Endothelial cell of umbilical vein (primary cell): ENCODE results near the gene RBKS. TPM values are rescaled to one million over a fixed set of nuclear protein-coding genes. Genes with fewer than 3 reads are reported as not detected.
A peak's percentile ranks its signal among the peaks of the same experiment; 100 is the strongest.

Experiments used
- BruUV-seq: library from RNA; stranded (reverse); fragments of 400-500 nt; replicated peaks from 2 replicates; lab custom pipeline; 2021; lab: Mats Ljungman, UMichigan
- CTCF ChIA-PET: fragments of 300-600, 350-600 bp; sonication (Branson Sonifier 250); formaldehyde crosslinking; loops from one replicate; lab custom pipeline; 2021; ENCODE audit warnings: antibody characterized with exemption, inconsistent platforms; lab: Charles Lee
- POLR2A ChIA-PET: fragments of 300-600, 350-600 bp; sonication (Branson Sonifier 250); formaldehyde crosslinking; loops from one replicate; lab custom pipeline; 2021; ENCODE audit warnings: antibody characterized with exemption, inconsistent platforms; lab: Charles Lee
- DNase-seq: peaks from one replicate; pipeline ENCODE4 v3.0.0-alpha.2; 2011; ENCODE audit warnings: low read depth, low spot score
- FAIRE-seq: peaks from 2 replicates; lab custom pipeline; 2011; peaks lifted over from hg19 to GRCh38; lab: Jason Lieb, UNC
- H2AFZ ChIP-seq: 2 replicates; pipeline ENCODE4 v1.6.0; 2012; ENCODE audit warnings: low read depth, low read length, control low read depth, inconsistent platforms
- H3K27ac ChIP-seq: 2 replicates; pipeline ENCODE4 v1.5.1; 2011; ENCODE audit warnings: low read depth, mild to moderate bottlenecking, control low read depth, low read length, moderate library complexity; ENCODE audit not compliant: insufficient read depth
- H3K27me3 ChIP-seq, 2 experiments: 2 replicates each; pipeline versions ENCODE4 v1.6.0 to v1.6.1; 2011; ENCODE audit warnings: low read length in 2 of 2, mixed read lengths in 1 of 2; ENCODE audit not compliant: control insufficient read depth in 2 of 2, insufficient read depth in 2 of 2
- H3K36me3 ChIP-seq, 2 experiments: 2 replicates in 1 of 2; 3 replicates in 1 of 2; pipeline ENCODE4 v1.5.1; 2011; ENCODE audit warnings: low read length in 2 of 2, mild to moderate bottlenecking in 1 of 2, moderate library complexity in 1 of 2; ENCODE audit not compliant: control insufficient read depth in 2 of 2, insufficient read depth in 2 of 2; ENCODE audit errors: extremely low read depth in 1 of 2
- H3K4me1 ChIP-seq: 3 replicates; pipeline ENCODE4 v1.5.1; 2011; ENCODE audit warnings: mild to moderate bottlenecking, low read length; ENCODE audit not compliant: control insufficient read depth, insufficient read depth; ENCODE audit errors: extremely low read depth
- H3K4me2 ChIP-seq: 2 replicates; pipeline ENCODE4 v1.6.1; 2011; ENCODE audit warnings: low read length, control low read depth, mixed read lengths; ENCODE audit not compliant: insufficient read depth
- H3K4me3 ChIP-seq, 3 experiments: fragments of 200-600 bp in 1 of 3; sonication (generic), shearing (Covaris generic) in 1 of 3; replicated peaks in 1 of 3; 2 replicates each; pipeline ENCODE4 v1.5.1; 2011 to 2016; ENCODE audit warnings: control low read depth in 3 of 3, low read length in 3 of 3, mild to moderate bottlenecking in 2 of 3, inconsistent platforms in 1 of 3, low read depth in 1 of 3, moderate library complexity in 1 of 3; ENCODE audit not compliant: insufficient read depth in 1 of 3
- H3K79me2 ChIP-seq: 2 replicates; pipeline ENCODE4 v1.6.0; 2012; ENCODE audit warnings: low read length, inconsistent platforms; ENCODE audit not compliant: control insufficient read depth, insufficient read depth
- H3K9ac ChIP-seq: replicated peaks from 2 replicates; pipeline ENCODE3; 2011; ENCODE audit warnings: low read length, control low read depth; ENCODE audit not compliant: insufficient read depth; ENCODE audit errors: extremely low read depth
- H3K9me1 ChIP-seq: replicated peaks from 3 replicates; pipeline ENCODE4 v1.6.0; 2011; ENCODE audit warnings: mild to moderate bottlenecking, low read length; ENCODE audit not compliant: control insufficient read depth, insufficient read depth; ENCODE audit errors: extremely low read depth
- H3K9me3 ChIP-seq: replicated peaks from 2 replicates; pipeline ENCODE4 v1.5.1; 2012; ENCODE audit warnings: low read length, inconsistent platforms; ENCODE audit not compliant: control insufficient read depth, insufficient read depth
- H4K20me1 ChIP-seq: replicated peaks from 2 replicates; pipeline ENCODE3; 2011; ENCODE audit warnings: mild to moderate bottlenecking, low read length; ENCODE audit not compliant: control insufficient read depth, insufficient read depth; ENCODE audit errors: extremely low read depth
- FOS ChIP-seq: IDR thresholded peaks from 2 replicates; pipeline ENCODE4 v1.6.1; 2011; ENCODE audit warnings: mild to moderate bottlenecking, low read length, moderate library complexity, borderline replicate concordance; ENCODE audit not compliant: insufficient read depth
- JUN ChIP-seq: IDR thresholded peaks from 2 replicates; pipeline ENCODE4 v1.6.1; 2011; ENCODE audit warnings: borderline replicate concordance, low read depth; ENCODE audit not compliant: insufficient read length, insufficient read depth
- MAX ChIP-seq: IDR thresholded peaks from 2 replicates; pipeline ENCODE4 v1.6.1; 2011; ENCODE audit not compliant: insufficient read depth, insufficient read length
- MYC ChIP-seq: IDR thresholded peaks from one replicate; pipeline ENCODE4 v1.6.1; 2011; ENCODE audit warnings: mild to moderate bottlenecking, low read depth, low read length
- POLR2A ChIP-seq: IDR thresholded peaks from 2 replicates; pipeline ENCODE4 v1.6.1; 2012; ENCODE audit warnings: low read depth, mild to moderate bottlenecking, control low read depth, low read length
- POLR2AphosphoS5 ChIP-seq: IDR thresholded peaks from 2 replicates; pipeline ENCODE4 v1.6.1; 2012; ENCODE audit warnings: low read depth, mild to moderate bottlenecking, control low read depth, low read length, moderate library complexity; ENCODE audit not compliant: insufficient read depth
- dilution Hi-C: fragments of 300-500 bp; cut with MboI; formaldehyde crosslinking; loops from one replicate; pipeline ENCODE4 v1.15.0; 2019; ENCODE audit warnings: low sequenced_read_pairs; ENCODE audit not compliant: extremely low pct_ligation_motif_present
- intact Hi-C: fragments of 100-400 bp; cut with micrococcal nuclease; formaldehyde crosslinking; loops from one replicate; pipeline ENCODE4 v1.10.0; 2022
- polyA plus RNA-seq, 4 experiments: library from polyadenylated mRNA; depleted of rRNA in 3 of 4; stranded (reverse) in 3 of 4; unstranded in 1 of 4; fragments of >200 nt; gene quantifications; 2 replicates each; pipeline versions ENCODE4 v1.2.1 to v1.2.3, GENCODE V29; 2011 to 2012; ENCODE audit warnings: missing spikeins in 1 of 4
- total RNA-seq: library from RNA; stranded (reverse); gene quantifications from 2 replicates; pipeline ENCODE4 v1.2.3, GENCODE V29; 2021

The RBKS gene
- total and polyA plus RNA-seq, 2 donors (not counting 3 experiments of a cell fraction or from before 2014, with no cell fraction given), result 0.64 to 1.8 TPM

- intact Hi-C loops, result loop anchor here (1.0 to 5.0 kb wide), 8 partner anchors 20 to 597 kb away; partner anchors contain the start of gene FOSL2
- Histone ChIP-seq H3K27me3 (no peaks in the 10 kb centered on the region), H3K9me1 (no peaks in the 10 kb centered on the region), H3K4me2 (peak overlapping the region; percentile 9), H3K4me3 (no peak overlapping the region), H3K36me3 (no peaks in the 10 kb centered on the region), H3K9ac (peak overlapping the region; percentile 78), H3K4me1 (peaks cover 34% of the 10 kb centered on the region), H3K79me2 (no peaks in the 10 kb centered on the region), H3K27ac (peak overlapping the region; percentile 94), H3K9me3 (no peaks in the 10 kb centered on the region), H2AFZ (no peak overlapping the region), H4K20me1 (no peaks in the 10 kb centered on the region)
- BruUV-seq, result TSS peak; percentile 95
- no peak for TF ChIP-seq POLR2A
- TF ChIP-seq MAX, result no peak
- no peak for TF ChIP-seq JUN
- no peak for FAIRE-seq
- dilution Hi-C loops, result no loop called here
- DNase-seq, result no peak
- POLR2A ChIA-PET, result interaction anchor here (0.6 to 1.0 kb wide), 5 partner anchors 90 to 597 kb away, joined by 3 to 4 read pairs (median 3); partner anchors contain the start of gene RBKS
- CTCF ChIA-PET, result interaction anchor here (1.2 to 1.6 kb wide), 3 partner anchors 9 to 281 kb away, joined by 3 to 6 read pairs (median 3); no protein-coding TSS in a partner anchor
Observed at GRCh38 chr2:27799646-27800010, 90.6 kb downstream of the RBKS start.

- CTCF ChIA-PET, result interaction anchor here (1.2 to 1.6 kb wide), 3 partner anchors 9 to 281 kb away, joined by 3 to 6 read pairs (median 3); no protein-coding TSS in a partner anchor
- peak; percentile 94 for FAIRE-seq
- Histone ChIP-seq H3K9me3 (no peaks in the 10 kb centered on the region), H3K36me3 (no peaks in the 10 kb centered on the region), H3K9me1 (no peaks in the 10 kb centered on the region), H3K4me3 (no peak overlapping the region), H2AFZ (no peak overlapping the region), H3K9ac (peak overlapping the region; percentile 78), H3K4me2 (peak overlapping the region; percentile 9), H3K27me3 (no peaks in the 10 kb centered on the region), H3K79me2 (no peaks in the 10 kb centered on the region), H3K27ac (peak overlapping the region; percentile 94), H4K20me1 (no peaks in the 10 kb centered on the region), H3K4me1 (peaks cover 34% of the 10 kb centered on the region)
- dilution Hi-C loops (no loop called here), intact Hi-C loops (loop anchor here (1.0 to 5.0 kb wide), 8 partner anchors 20 to 598 kb away; partner anchors contain the start of gene FOSL2)
- TSS peak; percentile 91 for BruUV-seq
- peak; percentile 93 for TF ChIP-seq FOS
- peak; percentile 36 for TF ChIP-seq MYC
- peak; percentile 85 for TF ChIP-seq POLR2AphosphoS5
- peak; percentile 100 for TF ChIP-seq JUN
- no peak for TF ChIP-seq POLR2A
- DNase-seq, result peak; percentile 93
- POLR2A ChIA-PET, result interaction anchor here (0.6 to 1.0 kb wide), 5 partner anchors 91 to 597 kb away, joined by 3 to 4 read pairs (median 3); partner anchors contain the start of gene RBKS
Observed at GRCh38 chr2:27798948-27799645, 91.1 kb downstream of the RBKS start.
